Measurements from ENCODE around the gene MEIKIN. TPM values are rescaled to one million over a fixed set of nuclear protein-coding genes. Genes with fewer than 3 reads are reported as not detected.

MEIKIN gene
- total RNA-seq, 4 donors from 2014 or later: not detected

DNA sequence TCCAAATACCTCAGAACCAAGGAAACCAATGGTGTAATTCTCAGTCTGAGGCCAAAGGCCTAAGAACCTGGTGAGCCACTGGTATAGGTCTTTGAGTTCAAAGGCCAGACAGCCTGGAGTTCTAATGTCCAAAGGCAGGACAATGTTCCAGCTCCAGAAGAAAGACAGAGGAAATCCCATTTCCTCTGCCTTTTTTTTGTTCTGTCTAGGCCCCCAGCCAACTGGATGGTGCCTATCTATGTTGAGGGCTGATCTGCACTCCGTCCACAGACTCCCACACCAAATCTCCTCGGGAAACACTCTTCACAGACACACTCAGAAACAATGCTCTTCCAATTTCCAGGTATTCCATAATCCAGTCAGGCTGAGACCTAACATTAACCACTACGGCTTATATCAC is 178.8 kb downstream of the MEIKIN start:
- peaks cover 0 to 7% of the 10 kb centered on the region in 2 donors for H3K4me1 ChIP-seq
- WGBS, 2 donors: 81 to 86% methylated on average over 3 of the region's 3 CpGs
- no peaks in the 10 kb centered on the region for H3K36me3 ChIP-seq
- intact Hi-C loops (cut with DNase I): no loop called here
- TF ChIP-seq POLR2A (IDR thresholded peaks at IDR 0.05) (no peak), CTCF (IDR thresholded peaks at IDR 0.05) (no peak)
- H3K9me3 ChIP-seq: no peaks in the 10 kb centered on the region
- DNase-seq: no peak
- H3K27ac ChIP-seq: no peak overlapping the region
- H3K27me3 ChIP-seq: no peaks in the 10 kb centered on the region
- no peak overlapping the region for H3K4me3 ChIP-seq (replicated peaks in 1 of 3)

DNA sequence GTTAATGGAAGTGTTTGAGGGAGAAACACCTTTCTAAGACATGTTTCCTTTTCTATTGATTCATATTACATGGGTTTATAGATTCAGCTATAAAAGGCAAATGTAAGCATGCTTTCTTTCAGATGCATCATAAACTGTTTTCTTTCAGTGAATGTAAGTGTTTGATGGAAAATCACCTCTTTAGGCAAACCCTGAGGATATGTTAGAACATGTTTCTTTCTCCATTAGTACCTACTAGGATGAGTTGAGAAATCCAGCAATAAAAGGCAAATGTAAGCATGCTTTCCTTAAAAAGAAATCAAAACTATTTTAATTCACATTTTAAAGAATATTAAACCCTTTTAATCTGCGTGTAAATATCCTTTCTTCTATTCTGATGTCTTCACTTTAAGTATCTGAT is 180.2 kb downstream of the MEIKIN start:
- Histone ChIP-seq H3K9me3 (no peaks in the 10 kb centered on the region), H3K27ac (no peak overlapping the region), H3K27me3 (no peaks in the 10 kb centered on the region), H3K36me3 (no peaks in the 10 kb centered on the region), H3K4me3 (replicated peaks in 1 of 3) (no peak overlapping the region), H3K4me1 (peaks cover 0 to 7% of the 10 kb centered on the region in 2 donors)
- 91 to 97% methylated on average over 1 of the region's 1 CpG for WGBS, 2 donors
- no peak for TF ChIP-seq POLR2A (IDR thresholded peaks at IDR 0.05)
- TF ChIP-seq CTCF (IDR thresholded peaks at IDR 0.05): no peak
- intact Hi-C loops (cut with DNase I): no loop called here
- no peak for DNase-seq

DNA sequence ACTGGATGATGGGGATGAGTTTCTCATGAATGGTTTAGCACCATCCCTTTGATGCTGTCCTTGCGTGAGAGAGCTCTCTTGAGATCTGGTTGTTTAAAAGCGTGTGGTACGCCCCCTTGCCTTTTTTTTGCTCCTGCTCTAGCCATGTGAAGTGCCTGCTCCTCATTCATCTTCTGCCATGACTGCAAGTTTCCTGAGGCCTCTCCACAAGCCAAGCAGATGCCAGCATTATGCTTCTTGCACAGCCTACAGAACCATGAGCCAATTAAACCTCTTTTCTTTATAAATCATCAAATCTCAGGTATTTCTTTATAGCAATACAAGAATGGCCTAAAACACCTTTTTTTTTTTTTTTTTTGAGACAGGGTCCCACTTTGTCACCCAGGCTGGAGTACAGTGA is 181.5 kb downstream of the MEIKIN start:
- no peak for DNase-seq
- Histone ChIP-seq H3K27me3 (no peaks in the 10 kb centered on the region), H3K27ac (no peak overlapping the region), H3K9me3 (no peaks in the 10 kb centered on the region), H3K4me3 (replicated peaks in 1 of 3) (no peak overlapping the region), H3K4me1 (no peaks in the 10 kb centered on the region), H3K36me3 (no peaks in the 10 kb centered on the region)
- 98 to 100% methylated on average over 3 of the region's 3 CpGs for WGBS, 2 donors
- TF ChIP-seq CTCF (IDR thresholded peaks at IDR 0.05): no peak
- TF ChIP-seq POLR2A (IDR thresholded peaks at IDR 0.05): no peak
- intact Hi-C loops (cut with DNase I): no loop called here

- TF ChIP-seq CTCF (IDR thresholded peaks at IDR 0.05) (no peak), POLR2A (IDR thresholded peaks at IDR 0.05) (no peak)
- Histone ChIP-seq H3K9me3 (no peaks in the 10 kb centered on the region), H3K4me3 (replicated peaks in 1 of 3) (no peak overlapping the region), H3K27me3 (no peaks in the 10 kb centered on the region), H3K27ac (no peak overlapping the region), H3K36me3 (no peaks in the 10 kb centered on the region), H3K4me1 (peaks cover 11 to 17% of the 10 kb centered on the region in 2 donors)
- WGBS, 2 donors: 88% methylated on average over 2 of the region's 2 CpGs
- no peak for DNase-seq
- intact Hi-C loops (cut with DNase I): no loop called here
Measured at GRCh38 chr5:131760793-131761192, 184.7 kb downstream of the MEIKIN start.

DNA sequence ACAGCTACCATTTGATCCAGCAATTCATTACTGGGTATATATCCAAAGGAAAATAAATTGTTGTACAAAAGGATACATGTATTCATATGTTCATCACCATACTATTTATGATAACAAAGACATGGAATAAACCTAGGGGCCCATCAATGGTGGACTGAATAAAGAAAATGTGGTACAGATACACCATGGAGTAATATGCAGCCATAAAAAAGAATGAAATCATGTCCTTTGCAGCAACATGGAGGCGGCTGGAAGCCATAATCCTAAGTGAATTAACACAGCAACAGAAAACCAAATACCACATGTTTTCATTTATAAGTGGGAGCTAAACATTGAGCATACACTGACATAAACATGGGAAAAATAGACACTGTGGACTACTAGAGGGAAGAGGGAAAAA is 185.8 kb downstream of the MEIKIN start:
- peaks cover 12 to 17% of the 10 kb centered on the region in 2 donors for H3K4me1 ChIP-seq
- no peaks in the 10 kb centered on the region for H3K36me3 ChIP-seq
- no peak for DNase-seq
- no peak for TF ChIP-seq CTCF (IDR thresholded peaks at IDR 0.05)
- no peak for TF ChIP-seq POLR2A (IDR thresholded peaks at IDR 0.05)
- 92 to 98% methylated on average over 1 of the region's 1 CpG for WGBS, 2 donors
- H3K27ac ChIP-seq: no peak overlapping the region
- H3K9me3 ChIP-seq: no peaks in the 10 kb centered on the region
- H3K27me3 ChIP-seq: no peaks in the 10 kb centered on the region
- H3K4me3 ChIP-seq (replicated peaks in 1 of 3): no peak overlapping the region
- intact Hi-C loops (cut with DNase I): no loop called here
